ENCODE measurements around the gene PBX3.

DNA sequence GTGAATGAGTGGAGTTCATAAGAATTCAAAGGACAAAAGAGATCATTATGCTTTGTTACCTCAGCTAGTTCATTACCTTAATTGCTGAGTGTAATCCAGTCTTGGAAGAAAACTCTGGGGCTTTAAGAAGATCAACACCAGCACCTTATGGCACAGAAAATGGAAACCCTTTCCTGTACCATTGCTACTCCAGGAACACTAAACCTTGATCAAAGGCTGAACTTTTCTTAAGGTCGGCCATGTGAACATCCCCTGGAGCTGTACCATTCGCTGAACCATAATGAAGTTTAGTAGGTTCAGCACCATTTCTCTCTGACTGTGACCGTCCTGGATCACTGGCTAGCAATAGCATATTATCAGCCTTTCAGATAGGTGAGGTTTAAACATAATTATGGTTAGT lies 97.4 kb downstream of the PBX3 start:
- TF ChIP-seq, protein P1, sequence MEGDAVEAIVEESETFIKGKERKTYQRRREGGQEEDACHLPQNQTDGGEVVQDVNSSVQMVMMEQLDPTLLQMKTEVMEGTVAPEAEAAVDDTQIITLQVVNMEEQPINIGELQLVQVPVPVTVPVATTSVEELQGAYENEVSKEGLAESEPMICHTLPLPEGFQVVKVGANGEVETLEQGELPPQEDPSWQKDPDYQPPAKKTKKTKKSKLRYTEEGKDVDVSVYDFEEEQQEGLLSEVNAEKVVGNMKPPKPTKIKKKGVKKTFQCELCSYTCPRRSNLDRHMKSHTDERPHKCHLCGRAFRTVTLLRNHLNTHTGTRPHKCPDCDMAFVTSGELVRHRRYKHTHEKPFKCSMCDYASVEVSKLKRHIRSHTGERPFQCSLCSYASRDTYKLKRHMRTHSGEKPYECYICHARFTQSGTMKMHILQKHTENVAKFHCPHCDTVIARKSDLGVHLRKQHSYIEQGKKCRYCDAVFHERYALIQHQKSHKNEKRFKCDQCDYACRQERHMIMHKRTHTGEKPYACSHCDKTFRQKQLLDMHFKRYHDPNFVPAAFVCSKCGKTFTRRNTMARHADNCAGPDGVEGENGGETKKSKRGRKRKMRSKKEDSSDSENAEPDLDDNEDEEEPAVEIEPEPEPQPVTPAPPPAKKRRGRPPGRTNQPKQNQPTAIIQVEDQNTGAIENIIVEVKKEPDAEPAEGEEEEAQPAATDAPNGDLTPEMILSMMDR (conservative IDR thresholded peaks at IDR 0.05) = no peak
- no peak for TF ChIP-seq ZFX (IDR thresholded peaks at IDR 0.05)

Measured in C4-2B (cell line).